WERI-Rb-1 (cell line): ENCODE measurements around the gene NUDT14.

Experiments
- DNase-seq: peaks from one replicate; pipeline ENCODE4 v3.0.0-alpha.2; 2020
- H3K27ac ChIP-seq: fragments of 250-450 bp; sonication (Bioruptor Pico); 2 replicates; pipeline ENCODE4 v1.5.1; 2020; ENCODE audit warnings: mild to moderate bottlenecking, moderate library complexity
- H3K27me3 ChIP-seq: fragments of 250-450 bp; sonication (Bioruptor Pico); 2 replicates; pipeline ENCODE4 v1.5.1; 2021; ENCODE audit warnings: mild to moderate bottlenecking, low read depth, moderate library complexity; ENCODE audit not compliant: insufficient read depth, severe bottlenecking
- H3K36me3 ChIP-seq: fragments of 250-450 bp; sonication (Bioruptor Pico); 2 replicates; pipeline ENCODE4 v1.5.1; 2020; ENCODE audit warnings: mild to moderate bottlenecking, moderate library complexity
- H3K4me3 ChIP-seq: 2 replicates; pipeline ENCODE4 v1.5.1; 2011; ENCODE audit warnings: low read depth, mild to moderate bottlenecking, control low read depth, low read length
- H3K9me3 ChIP-seq: fragments of 250-450 bp; sonication (Bioruptor Pico); 2 replicates; pipeline ENCODE4 v1.5.1; 2021; ENCODE audit warnings: mild to moderate bottlenecking, moderate library complexity; ENCODE audit not compliant: severe bottlenecking
- TF ChIP-seq, protein P1 (sequence below): IDR thresholded peaks from 2 replicates; pipeline ENCODE4 v1.5.1; 2011; ENCODE audit warnings: low read depth, mild to moderate bottlenecking, control low read depth, inconsistent platforms, low read length

NUDT14 gene

DNA sequence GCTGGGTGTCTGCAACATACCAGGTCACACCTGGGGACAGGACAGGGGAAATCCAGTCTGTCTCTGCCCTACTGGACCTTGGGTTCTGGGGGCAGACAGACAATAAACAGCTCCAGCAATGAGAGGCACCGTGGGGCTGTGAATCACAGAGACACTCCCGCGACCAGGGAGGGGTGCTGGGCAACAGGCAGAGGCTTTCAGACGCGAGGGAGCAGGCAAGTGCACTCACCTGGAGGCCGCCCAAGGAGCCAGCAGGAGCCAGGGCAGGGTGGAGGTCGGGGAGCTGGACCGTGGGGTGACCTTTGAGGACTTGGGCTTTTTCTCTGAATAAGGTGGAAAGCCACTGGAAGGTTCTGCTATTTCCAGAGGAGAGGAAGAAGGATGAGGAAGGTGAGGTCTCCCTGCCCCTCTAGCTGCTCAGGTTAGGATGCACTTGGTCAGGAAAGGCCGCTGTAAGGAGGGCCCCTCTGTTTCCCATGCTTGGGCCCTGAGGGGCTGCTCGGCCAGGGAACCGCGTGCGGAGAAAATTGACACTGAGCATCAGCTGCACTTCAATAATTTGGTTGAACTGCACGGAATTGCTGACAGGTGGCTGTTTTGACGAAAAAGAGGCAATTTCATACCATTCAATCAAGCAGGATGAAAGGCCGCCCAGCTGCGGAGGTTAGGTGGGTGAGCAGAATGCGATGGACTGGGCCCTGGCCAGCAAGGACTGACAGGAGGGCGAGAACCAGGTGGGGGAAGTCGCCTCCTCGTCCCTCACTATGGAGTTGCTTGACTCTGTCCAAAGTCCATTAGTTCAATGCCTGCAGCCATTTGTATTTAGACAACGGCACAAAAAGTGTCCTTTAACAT is 54.8 kb downstream of the NUDT14 start:
- no peak overlapping the region for H3K27ac ChIP-seq
- H3K9me3 ChIP-seq: peaks cover 15% of the 10 kb centered on the region
- no peaks in the 10 kb centered on the region for H3K36me3 ChIP-seq
- TF ChIP-seq, protein P1, sequence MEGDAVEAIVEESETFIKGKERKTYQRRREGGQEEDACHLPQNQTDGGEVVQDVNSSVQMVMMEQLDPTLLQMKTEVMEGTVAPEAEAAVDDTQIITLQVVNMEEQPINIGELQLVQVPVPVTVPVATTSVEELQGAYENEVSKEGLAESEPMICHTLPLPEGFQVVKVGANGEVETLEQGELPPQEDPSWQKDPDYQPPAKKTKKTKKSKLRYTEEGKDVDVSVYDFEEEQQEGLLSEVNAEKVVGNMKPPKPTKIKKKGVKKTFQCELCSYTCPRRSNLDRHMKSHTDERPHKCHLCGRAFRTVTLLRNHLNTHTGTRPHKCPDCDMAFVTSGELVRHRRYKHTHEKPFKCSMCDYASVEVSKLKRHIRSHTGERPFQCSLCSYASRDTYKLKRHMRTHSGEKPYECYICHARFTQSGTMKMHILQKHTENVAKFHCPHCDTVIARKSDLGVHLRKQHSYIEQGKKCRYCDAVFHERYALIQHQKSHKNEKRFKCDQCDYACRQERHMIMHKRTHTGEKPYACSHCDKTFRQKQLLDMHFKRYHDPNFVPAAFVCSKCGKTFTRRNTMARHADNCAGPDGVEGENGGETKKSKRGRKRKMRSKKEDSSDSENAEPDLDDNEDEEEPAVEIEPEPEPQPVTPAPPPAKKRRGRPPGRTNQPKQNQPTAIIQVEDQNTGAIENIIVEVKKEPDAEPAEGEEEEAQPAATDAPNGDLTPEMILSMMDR: no peak
- H3K27me3 ChIP-seq: no peaks in the 10 kb centered on the region
- DNase-seq: no peak
- no peak overlapping the region for H3K4me3 ChIP-seq

DNA sequence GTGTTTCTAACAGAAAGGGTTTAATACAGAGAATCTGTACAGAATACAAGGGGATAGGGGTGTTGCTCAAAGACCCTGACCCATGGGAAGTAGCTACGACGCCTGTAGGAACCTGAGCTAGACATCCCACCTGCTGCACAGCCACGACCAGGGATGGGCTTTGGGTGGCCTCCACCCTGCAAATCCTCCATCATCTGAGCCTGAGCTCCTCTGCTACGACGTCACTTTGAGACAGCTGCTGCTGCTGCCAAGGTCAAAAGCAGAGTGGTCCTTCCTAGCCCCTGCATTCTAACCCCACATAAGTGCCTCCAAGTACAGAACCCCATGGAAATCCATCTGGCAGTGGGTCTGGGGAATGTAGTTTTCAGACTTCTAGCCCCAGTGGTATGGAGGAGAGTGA is 56.3 kb downstream of the NUDT14 start:
- H3K9me3 ChIP-seq: peaks cover 18% of the 10 kb centered on the region
- TF ChIP-seq, protein P1: no peak
- no peak overlapping the region for H3K4me3 ChIP-seq
- no peak overlapping the region for H3K27ac ChIP-seq
- H3K36me3 ChIP-seq: no peaks in the 10 kb centered on the region
- DNase-seq: no peak
- no peaks in the 10 kb centered on the region for H3K27me3 ChIP-seq

DNA sequence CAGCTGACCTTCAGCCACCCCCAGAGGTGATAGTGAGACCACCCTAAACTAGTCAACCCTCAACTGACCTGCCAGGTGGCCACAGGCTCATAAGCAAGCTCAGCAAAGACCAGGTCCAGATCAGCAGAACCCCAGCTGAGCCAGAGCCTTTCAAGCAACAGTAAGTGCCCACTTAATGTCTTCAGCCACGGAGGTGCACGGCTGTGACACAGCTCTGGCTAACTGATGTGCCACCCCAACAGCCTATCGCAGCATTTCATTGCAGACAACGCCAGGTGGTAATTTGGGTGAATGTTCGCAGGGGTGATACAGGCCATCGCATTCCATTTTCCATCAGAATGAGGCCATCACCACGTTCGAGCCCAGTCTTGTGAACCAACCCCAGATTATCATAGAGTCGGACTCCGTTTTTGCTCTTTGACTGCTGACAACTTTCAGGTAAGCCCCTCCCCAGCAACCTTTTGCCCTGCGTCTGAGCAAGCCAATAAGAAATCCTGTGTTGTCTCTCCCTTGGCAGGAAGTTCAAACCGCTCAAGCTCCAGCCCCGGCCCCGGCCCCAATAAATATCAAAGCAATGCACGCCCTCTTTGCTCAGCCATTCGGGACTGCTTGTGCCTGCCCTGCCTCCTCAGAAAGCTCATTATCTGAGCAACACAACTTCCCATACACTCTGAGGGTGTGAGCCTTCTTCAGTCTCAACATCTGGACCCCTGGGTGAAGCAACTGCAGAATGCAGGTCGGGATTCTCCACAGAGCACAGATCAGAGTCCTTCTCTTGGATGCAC is 56.9 kb downstream of the NUDT14 start:
- Histone ChIP-seq H3K4me3 (no peak overlapping the region), H3K27me3 (no peaks in the 10 kb centered on the region), H3K9me3 (peaks cover 18% of the 10 kb centered on the region), H3K36me3 (no peaks in the 10 kb centered on the region), H3K27ac (no peak overlapping the region)
- DNase-seq: no peak
- TF ChIP-seq, protein P1: no peak

DNA sequence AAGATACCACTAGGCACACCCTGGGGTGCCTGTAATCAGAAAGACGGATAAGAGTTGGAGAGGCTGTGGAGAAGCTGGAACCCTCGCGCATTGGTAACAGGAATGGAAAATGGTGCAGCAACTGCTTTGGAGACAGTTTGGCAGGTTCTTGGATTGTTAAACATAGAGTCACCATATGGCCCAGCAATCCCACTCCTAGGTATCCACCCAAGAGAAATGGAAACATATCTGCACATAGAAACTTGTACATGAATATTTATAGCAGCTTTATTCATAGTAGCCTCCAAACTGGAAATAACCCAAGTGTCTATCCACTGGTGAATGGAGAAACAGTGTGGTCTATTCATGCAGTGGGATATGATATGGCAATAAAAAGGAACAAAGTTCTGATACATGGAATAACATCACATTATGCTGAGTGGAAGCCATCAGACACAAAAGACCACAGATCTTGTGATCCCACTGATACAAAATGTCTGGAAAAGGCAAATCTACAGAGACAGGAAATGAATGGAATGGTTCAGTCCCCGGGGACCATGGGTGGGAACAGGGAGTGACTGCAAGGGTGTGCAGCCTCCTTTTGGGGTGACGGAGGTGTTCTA is 57.9 kb downstream of the NUDT14 start:
- Histone ChIP-seq H3K9me3 (peaks cover 18% of the 10 kb centered on the region), H3K36me3 (no peaks in the 10 kb centered on the region), H3K27me3 (no peaks in the 10 kb centered on the region), H3K4me3 (no peak overlapping the region), H3K27ac (no peak overlapping the region)
- no peak for DNase-seq
- TF ChIP-seq, protein P1: no peak
